Right lobe of liver (tissue), 6 donors: ENCODE data around the gene LSP1. TPM values are rescaled to one million over a fixed set of nuclear protein-coding genes. Genes with fewer than 3 reads are reported as not detected.

ENCODE experiments used
- ATAC-seq, 4 donors: fragments of 200-7000 bp; cut with Tn5 transposase; one replicate each; pipeline ENCODE4 v1.9.1; 2020; ENCODE audit warnings: mild to moderate bottlenecking in 4 of 4, moderate library complexity in 4 of 4
- DNase-seq, 3 donors: peaks; one replicate each; pipeline ENCODE4 v3.0.0-alpha.2; 2020
- H3K27ac ChIP-seq, 3 donors: fragments of 200-600 bp; one replicate each; pipeline ENCODE4 v1.8.0; 2022
- H3K27me3 ChIP-seq, 2 donors: fragments of 200-600 bp; one replicate each; pipeline ENCODE4 v1.8.0; 2022
- H3K36me3 ChIP-seq, 4 donors: fragments of 200-600 bp; sonication (generic) in 1 of 4; one replicate each; pipeline versions ENCODE4 v1.5.1 to v1.8.0; 2017 to 2022; ENCODE audit warnings: control low read depth in 1 of 4
- H3K4me1 ChIP-seq, 4 donors: fragments of 200-600 bp; sonication (generic) in 1 of 4; one replicate each; pipeline versions ENCODE4 v1.5.1 to v1.8.0; 2017 to 2022; ENCODE audit warnings: control low read depth in 1 of 4
- H3K4me3 ChIP-seq, 3 donors: fragments of 200-600 bp; one replicate each; pipeline ENCODE4 v1.8.0; 2022
- H3K9me3 ChIP-seq, 4 donors: fragments of 200-600 bp; sonication (generic) in 1 of 4; one replicate each; pipeline versions ENCODE4 v1.5.1 to v1.8.0; 2017 to 2022; ENCODE audit warnings: control low read depth in 1 of 4
- CTCF ChIP-seq, 4 donors: fragments of 200-600 bp in 3 of 4; fragments of 450-650 bp in 1 of 4; IDR thresholded peaks; one replicate each; pipeline versions ENCODE4 v1.5.1 to v1.8.0; 2016 to 2022; ENCODE audit warnings: antibody characterized with exemption in 4 of 4, mild to moderate bottlenecking in 2 of 4
- POLR2A ChIP-seq: fragments of 450-650 bp; IDR thresholded peaks from one replicate; pipeline ENCODE4 v1.6.1; 2017; ENCODE audit warnings: antibody characterized with exemption, mild to moderate bottlenecking
- WGBS: methylation state at CpG from one replicate; pipeline ENCODE4 v1.1.6; 2018; ENCODE audit warnings: low coverage, low lambda C conversion rate; ENCODE audit not compliant: insufficient coverage; ENCODE audit errors: missing lambda C conversion rate; 5-methylcytosine and 5-hydroxymethylcytosine counted together
- intact Hi-C, 2 donors: fragments of 100-400 bp; cut with DNase I; formaldehyde crosslinking; loops; one replicate each; pipeline versions ENCODE4 v1.11.2 to v1.14.1; 2022
- total RNA-seq, 6 experiments: library from RNA; depleted of rRNA in 2 of 6; stranded (reverse); fragments of >200 nt in 2 of 6; fragmentation: NEBNext Ultra II Directional in 3 of 6; extraction: Animal tissue kit (Norgen Biotek cat#: 25700) in 3 of 6; gene quantifications; one replicate each; pipeline versions ENCODE4 v1.1.0 to v1.2.4, GENCODE V29; 2016 to 2023
- donor health status: DM: no; HTN: yes; CAD: no.
- donor health status: DM: no; HTN: no; CAD: no.
- donor health status: DM: no; HTN: no; CAD: no.
- donor health status: DM: no; HTN: yes; CAD: no.
- donor health status: DM: no; HTN: yes; CAD: no.

Gene LSP1
- total RNA-seq, 6 experiments from 2014 or later = 2.3 to 20.6 (median 8.8) TPM

GRCh38 chr11:1863352-1864216 is 10.7 kb downstream of the LSP1 start:
- ATAC-seq (peak; percentile 67 to 88 (median 81)), DNase-seq (peak in 2 of 3 donors; percentile 69 to 75)
- no peak overlapping the region for H3K4me3 ChIP-seq
- H3K27ac ChIP-seq = peak overlapping the region in 1 of 3 donors; percentile 43
- no peaks in the 10 kb centered on the region for H3K36me3 ChIP-seq
- TF ChIP-seq CTCF (IDR thresholded peaks at IDR 0.05) (no peak), POLR2A (no peak)
- no peaks in the 10 kb centered on the region for H3K27me3 ChIP-seq
- H3K9me3 ChIP-seq = no peaks in the 10 kb centered on the region
- intact Hi-C loops = no loop called here
- WGBS = 39% methylated on average over 10 of the region's 27 CpGs
- H3K4me1 ChIP-seq = no peaks in the 10 kb centered on the region

GRCh38 chr11:1864231-1864630 is 11.3 kb downstream of the LSP1 start:
- no peak for ATAC-seq

GRCh38 chr11:1864831-1865665 is 12.2 kb downstream of the LSP1 start:
- no peaks in the 10 kb centered on the region for H3K4me1 ChIP-seq
- DNase-seq = peak in 2 of 3 donors; percentile 24 to 53
- TF ChIP-seq CTCF (IDR thresholded peaks at IDR 0.05) = no peak
- TF ChIP-seq POLR2A = no peak
- H3K27ac ChIP-seq = no peak overlapping the region
- no peak overlapping the region for H3K4me3 ChIP-seq
- peak in 1 of 4 donors; percentile 15 for ATAC-seq
- 86% methylated on average over 16 of the region's 30 CpGs for WGBS
- intact Hi-C loops = no loop called here
- no peaks in the 10 kb centered on the region for H3K36me3 ChIP-seq
- H3K27me3 ChIP-seq = no peaks in the 10 kb centered on the region
- H3K9me3 ChIP-seq = no peaks in the 10 kb centered on the region

More at GRCh38 chr11:1864231-1864630, 11.3 kb downstream of the LSP1 start:
- Histone ChIP-seq H3K4me3 (no peak overlapping the region), H3K4me1 (no peaks in the 10 kb centered on the region), H3K9me3 (no peaks in the 10 kb centered on the region), H3K27ac (peak overlapping the region in 1 of 3 donors; percentile 43), H3K27me3 (no peaks in the 10 kb centered on the region), H3K36me3 (no peaks in the 10 kb centered on the region)
- TF ChIP-seq CTCF (IDR thresholded peaks at IDR 0.05) = no peak
- TF ChIP-seq POLR2A = no peak
- DNase-seq = peak in 2 of 3 donors; percentile 15 to 50
- intact Hi-C loops = no loop called here
- WGBS = 42% methylated on average over 16 of the region's 18 CpGs

- intact Hi-C loops = no loop called here
- TF ChIP-seq CTCF (IDR thresholded peaks at IDR 0.05) (no peak), POLR2A (no peak)
- Histone ChIP-seq H3K4me3 (no peak overlapping the region), H3K27ac (no peak overlapping the region), H3K4me1 (no peaks in the 10 kb centered on the region), H3K36me3 (no peaks in the 10 kb centered on the region), H3K27me3 (no peaks in the 10 kb centered on the region), H3K9me3 (no peaks in the 10 kb centered on the region)
- 80% methylated on average over 1 of the region's 8 CpGs for WGBS
- ATAC-seq (no peak), DNase-seq (peak in 2 of 3 donors; percentile 14 to 36)
These were observed 13.3 kb downstream of the LSP1 start for GRCh38 chr11:1866226-1866625.
